ENCODE data around the gene ZPR1. TPM values are rescaled to one million over a fixed set of nuclear protein-coding genes. Genes with fewer than 3 reads are reported as not detected.

The ZPR1 gene
- total RNA-seq, 4 donors from 2014 or later: 18.1 to 45.9 (median 39.2) TPM

- H3K27ac ChIP-seq: no peak overlapping the region
- H3K4me3 ChIP-seq: no peak overlapping the region
- H3K4me1 ChIP-seq: peaks cover 0 to 11% (median 0%) of the 10 kb centered on the region in 3 donors
- no peak for ATAC-seq
- H3K36me3 ChIP-seq: no peaks in the 10 kb centered on the region
- H3K27me3 ChIP-seq: peaks cover 55% of the 10 kb centered on the region
- no peaks in the 10 kb centered on the region for H3K9me3 ChIP-seq
- no peak for TF ChIP-seq POLR2AphosphoS5 (IDR thresholded peaks at IDR 0.05)
- no peak for TF ChIP-seq POLR2A (IDR thresholded peaks at IDR 0.05)
- TF ChIP-seq CTCF (IDR thresholded peaks at IDR 0.05): no peak
- no peak for TF ChIP-seq EP300 (IDR thresholded peaks at IDR 0.05)
- 27 to 53% methylated on average over 3 of the region's 6 CpGs for WGBS, 2 donors (ENCODE audit: low coverage in 1 of 2)
Observed at GRCh38 chr11:116730601-116731000, 57.2 kb downstream of the ZPR1 start.

GRCh38 chr11:116730241-116730561, 57.6 kb downstream of the ZPR1 start:
- no peak for ATAC-seq
- Histone ChIP-seq H3K27me3 (peaks cover 59% of the 10 kb centered on the region), H3K36me3 (no peaks in the 10 kb centered on the region), H3K27ac (no peak overlapping the region), H3K4me1 (peaks cover 0 to 11% (median 0%) of the 10 kb centered on the region in 3 donors), H3K4me3 (no peak overlapping the region), H3K9me3 (no peaks in the 10 kb centered on the region)
- no peak for TF ChIP-seq POLR2AphosphoS5 (IDR thresholded peaks at IDR 0.05)
- no peak for TF ChIP-seq CTCF (IDR thresholded peaks at IDR 0.05)
- no peak for TF ChIP-seq EP300 (IDR thresholded peaks at IDR 0.05)
- no peak for TF ChIP-seq POLR2A (IDR thresholded peaks at IDR 0.05)
- WGBS, 2 donors (ENCODE audit: low coverage in 1 of 2): 43% methylated on average over 8 of the region's 10 CpGs; no CpG with 5 or more reads in 1 of the 2 donors

- 100% methylated on average over 2 of the region's 8 CpGs for WGBS, 2 donors (ENCODE audit: low coverage in 1 of 2)
- peaks cover 64% of the 10 kb centered on the region for H3K27me3 ChIP-seq
Observed at GRCh38 chr11:116729501-116730240, 58.2 kb downstream of the ZPR1 start.

GRCh38 chr11:116727990-116728389, 59.8 kb downstream of the ZPR1 start:
- Histone ChIP-seq H3K27ac (no peak overlapping the region), H3K9me3 (no peaks in the 10 kb centered on the region), H3K4me1 (peaks cover 0 to 11% (median 0%) of the 10 kb centered on the region in 3 donors), H3K36me3 (no peaks in the 10 kb centered on the region), H3K4me3 (no peak overlapping the region), H3K27me3 (peaks cover 64% of the 10 kb centered on the region)
- ATAC-seq: no peak
- TF ChIP-seq EP300 (IDR thresholded peaks at IDR 0.05): no peak
- no peak for TF ChIP-seq POLR2A (IDR thresholded peaks at IDR 0.05)
- TF ChIP-seq POLR2AphosphoS5 (IDR thresholded peaks at IDR 0.05): no peak
- WGBS, 2 donors (ENCODE audit: low coverage in 1 of 2): 73 to 95% methylated on average over 2 to 6 of the region's 6 CpGs

More at GRCh38 chr11:116729501-116730240, 58.2 kb downstream of the ZPR1 start:
- no peaks in the 10 kb centered on the region for H3K9me3 ChIP-seq
- no peak for TF ChIP-seq POLR2A (IDR thresholded peaks at IDR 0.05)
- TF ChIP-seq CTCF (IDR thresholded peaks at IDR 0.05): no peak
- TF ChIP-seq POLR2AphosphoS5 (IDR thresholded peaks at IDR 0.05): no peak
- no peak for TF ChIP-seq EP300 (IDR thresholded peaks at IDR 0.05)
- H3K36me3 ChIP-seq: no peaks in the 10 kb centered on the region
- ATAC-seq: no peak
- no peak overlapping the region for H3K4me3 ChIP-seq
- no peak overlapping the region for H3K27ac ChIP-seq
- H3K4me1 ChIP-seq: peaks cover 0 to 11% (median 0%) of the 10 kb centered on the region in 3 donors

GRCh38 chr11:116725434-116726221, 62.2 kb downstream of the ZPR1 start:
- Histone ChIP-seq H3K4me1 (peaks cover 0 to 7% (median 0%) of the 10 kb centered on the region in 3 donors), H3K36me3 (no peaks in the 10 kb centered on the region), H3K9me3 (no peaks in the 10 kb centered on the region), H3K27me3 (peaks cover 46% of the 10 kb centered on the region), H3K4me3 (no peak overlapping the region), H3K27ac (no peak overlapping the region)
- 49 to 53% methylated on average over 5 to 8 of the region's 19 CpGs for WGBS, 2 donors (ENCODE audit: low coverage in 1 of 2)
- TF ChIP-seq CTCF (IDR thresholded peaks at IDR 0.05): no peak
- no peak for TF ChIP-seq POLR2AphosphoS5 (IDR thresholded peaks at IDR 0.05)
- TF ChIP-seq POLR2A (IDR thresholded peaks at IDR 0.05): no peak
- TF ChIP-seq EP300 (IDR thresholded peaks at IDR 0.05): no peak
- peak; percentile 42 for ATAC-seq
